Vagina (tissue), 2 donors: ENCODE data around the gene ASB10. TPM values are rescaled to one million over a fixed set of nuclear protein-coding genes. Genes with fewer than 3 reads are reported as not detected.

Experiments used
- DNase-seq, 2 donors: peaks; one replicate each; pipeline ENCODE4 v3.0.0-alpha.2; 2017; ENCODE audit errors: extremely low spot score in 2 of 2
- H3K27ac ChIP-seq: fragments of 200-600 bp; sonication (generic); one replicate; pipeline ENCODE4 v1.5.1; 2019
- H3K27me3 ChIP-seq: fragments of 200-600 bp; sonication (generic); one replicate; pipeline ENCODE4 v1.5.1; 2019
- H3K36me3 ChIP-seq, 2 donors: fragments of 200-600 bp; sonication (generic); one replicate each; pipeline ENCODE4 v1.5.1; 2017 to 2019
- H3K4me1 ChIP-seq: fragments of 200-600 bp; sonication (generic); one replicate; pipeline ENCODE4 v1.5.1; 2019
- H3K4me3 ChIP-seq, 2 donors: fragments of 200-600 bp; sonication (generic); 1 replicate in 1 of 2; 2 replicates in 1 of 2; pipeline ENCODE4 v1.5.1; 2016 to 2019
- H3K9me3 ChIP-seq: fragments of 200-600 bp; sonication (generic); one replicate; pipeline ENCODE4 v1.5.1; 2019
- CTCF ChIP-seq, 3 experiments: fragments of 450-650 bp in 2 of 3; fragments of 200-600 bp in 1 of 3; sonication (generic) in 1 of 3; IDR thresholded peaks; one replicate each; pipeline ENCODE4 v1.5.1; 2017 to 2019; ENCODE audit warnings: antibody characterized with exemption in 3 of 3, mild to moderate bottlenecking in 2 of 3, moderate library complexity in 2 of 3
- POLR2A ChIP-seq, 2 donors: fragments of 450-650 bp; IDR thresholded peaks; one replicate each; pipeline ENCODE4 v1.6.1; 2017; ENCODE audit warnings: antibody characterized with exemption in 2 of 2, mild to moderate bottlenecking in 2 of 2, moderate library complexity in 2 of 2
- POLR2AphosphoS5 ChIP-seq, 2 donors: sonication (generic); formaldehyde crosslinking; IDR thresholded peaks; one replicate each; pipeline ENCODE4 v1.9.0; 2017; ENCODE audit warnings: antibody characterized with exemption in 2 of 2, mild to moderate bottlenecking in 2 of 2, low read depth in 1 of 2; ENCODE audit not compliant: insufficient read depth in 1 of 2
- intact Hi-C: fragments of 100-400 bp; cut with DNase I; formaldehyde crosslinking; loops from one replicate; pipeline ENCODE4 v1.15.1; 2023
- total RNA-seq: library from RNA; depleted of rRNA; stranded (reverse); fragments of >200 nt; gene quantifications from one replicate; pipeline ENCODE4 v1.2.3, GENCODE V29; 2016

The ASB10 gene
- total RNA-seq, 1 donor from 2014 or later, result not detected

- Histone ChIP-seq H3K4me3 (no peak overlapping the region), H3K4me1 (no peaks in the 10 kb centered on the region), H3K36me3 (no peaks in the 10 kb centered on the region), H3K27me3 (no peaks in the 10 kb centered on the region), H3K9me3 (no peaks in the 10 kb centered on the region), H3K27ac (no peak overlapping the region)
- no peak for DNase-seq
- intact Hi-C loops, result no loop called here
- TF ChIP-seq POLR2A (IDR thresholded peaks at IDR 0.05) (no peak), CTCF (IDR thresholded peaks at IDR 0.05) (no peak), POLR2AphosphoS5 (IDR thresholded peaks at IDR 0.05; ENCODE audit: insufficient read depth in 1 of 2, low read depth in 1 of 2) (no peak)
Observed at GRCh38 chr7:151157645-151158329, 29.3 kb downstream of the ASB10 start.

GRCh38 chr7:151152643-151153513, 34.2 kb downstream of the ASB10 start:
- no peak for DNase-seq
- H3K27me3 ChIP-seq, result no peaks in the 10 kb centered on the region
- intact Hi-C loops, result no loop called here
- H3K27ac ChIP-seq, result no peak overlapping the region
- TF ChIP-seq POLR2A (IDR thresholded peaks at IDR 0.05) (no peak), CTCF (IDR thresholded peaks at IDR 0.05) (no peak), POLR2AphosphoS5 (IDR thresholded peaks at IDR 0.05; ENCODE audit: insufficient read depth in 1 of 2, low read depth in 1 of 2) (no peak)
- no peak overlapping the region for H3K4me3 ChIP-seq
- no peaks in the 10 kb centered on the region for H3K4me1 ChIP-seq
- no peaks in the 10 kb centered on the region for H3K9me3 ChIP-seq
- no peaks in the 10 kb centered on the region for H3K36me3 ChIP-seq

- no peak for DNase-seq
- TF ChIP-seq POLR2A (IDR thresholded peaks at IDR 0.05) (no peak), POLR2AphosphoS5 (IDR thresholded peaks at IDR 0.05; ENCODE audit: insufficient read depth in 1 of 2, low read depth in 1 of 2) (no peak), CTCF (IDR thresholded peaks at IDR 0.05) (no peak)
- no peaks in the 10 kb centered on the region for H3K4me1 ChIP-seq
- H3K36me3 ChIP-seq, result no peaks in the 10 kb centered on the region
- intact Hi-C loops, result no loop called here
- H3K27me3 ChIP-seq, result no peaks in the 10 kb centered on the region
- no peaks in the 10 kb centered on the region for H3K9me3 ChIP-seq
- no peak overlapping the region for H3K27ac ChIP-seq
- H3K4me3 ChIP-seq, result no peak overlapping the region
Observed at GRCh38 chr7:151150388-151150787, 36.7 kb downstream of the ASB10 start.

- TF ChIP-seq CTCF (IDR thresholded peaks at IDR 0.05) (no peak), POLR2A (IDR thresholded peaks at IDR 0.05) (no peak), POLR2AphosphoS5 (IDR thresholded peaks at IDR 0.05; ENCODE audit: insufficient read depth in 1 of 2, low read depth in 1 of 2) (no peak)
- intact Hi-C loops, result no loop called here
- no peak overlapping the region for H3K4me3 ChIP-seq
- H3K36me3 ChIP-seq, result peaks cover 0 to 10% of the 10 kb centered on the region in 2 donors
- peak; percentile 62 to 67 for DNase-seq
- H3K9me3 ChIP-seq, result no peaks in the 10 kb centered on the region
- no peak overlapping the region for H3K27ac ChIP-seq
- no peaks in the 10 kb centered on the region for H3K4me1 ChIP-seq
- H3K27me3 ChIP-seq, result no peaks in the 10 kb centered on the region
Observed at GRCh38 chr7:151148319-151149259, 38.5 kb downstream of the ASB10 start.
